PC-3 (cell line): ENCODE measurements around the gene MPST. TPM values are rescaled to one million over a fixed set of nuclear protein-coding genes. Genes with fewer than 3 reads are reported as not detected.
A peak's percentile ranks its signal among the peaks of the same experiment; 100 is the strongest.

Experiments used
- ATAC-seq: fragments of 200-7000 bp; cut with Tn5 transposase; 2 replicates; pipeline ENCODE4 v1.9.1; 2020; ENCODE audit warnings: mild to moderate bottlenecking, moderate library complexity
- BruUV-seq: library from RNA; stranded (reverse); fragments of 400-500 nt; replicated peaks from 2 replicates; lab custom pipeline; 2021; lab: Mats Ljungman, UMichigan
- CTCF ChIA-PET: fragments of 300-600 bp; sonication (Branson Sonifier 250); formaldehyde crosslinking; loops from one replicate; lab custom pipeline; 2022; ENCODE audit warnings: antibody characterized with exemption; lab: Charles Lee
- POLR2A ChIA-PET: fragments of 300-600 bp; sonication (Branson Sonifier 250); formaldehyde crosslinking; loops from one replicate; lab custom pipeline; 2022; ENCODE audit warnings: antibody characterized with exemption; ENCODE audit not compliant: unreplicated experiment; lab: Charles Lee
- DNase-seq: peaks from one replicate; pipeline ENCODE4 v3.0.0-alpha.2; 2015
- H2AFZ ChIP-seq: fragments of 300-600 bp; sonication (generic); 2 replicates; pipeline ENCODE4 v1.6.0; 2016; ENCODE audit warnings: antibody characterized with exemption, low read length
- H3F3A ChIP-seq: fragments of 300-600 bp; sonication (generic); one replicate; pipeline ENCODE4 v1.6.0; 2017; ENCODE audit warnings: antibody characterized with exemption, low read length, control low read depth, mild to moderate bottlenecking; ENCODE audit not compliant: unreplicated experiment
- H3K27ac ChIP-seq: fragments of 300-600 bp; sonication (generic); 2 replicates; pipeline ENCODE4 v1.5.1; 2016; ENCODE audit warnings: mild to moderate bottlenecking, low read length
- H3K27me3 ChIP-seq: fragments of 300-600 bp; sonication (generic); 2 replicates; pipeline ENCODE4 v1.6.1; 2016; ENCODE audit warnings: low read length, mixed read lengths
- H3K36me3 ChIP-seq: fragments of 300-600 bp; sonication (generic); 2 replicates; pipeline ENCODE4 v1.6.1; 2016; ENCODE audit warnings: low read depth, mixed run types, low read length, mixed read lengths
- H3K4me1 ChIP-seq: fragments of 300-600 bp; sonication (generic); 2 replicates; pipeline ENCODE4 v1.5.1; 2016; ENCODE audit warnings: low read length; ENCODE audit not compliant: insufficient read depth
- H3K4me2 ChIP-seq: fragments of 300-600 bp; sonication (generic); 2 replicates; pipeline ENCODE4 v1.6.0; 2016; ENCODE audit warnings: low read length
- H3K4me3 ChIP-seq: fragments of 300-600 bp; sonication (generic); 2 replicates; pipeline ENCODE4 v1.5.1; 2016; ENCODE audit warnings: mild to moderate bottlenecking, low read length, mixed read lengths
- H3K79me2 ChIP-seq: fragments of 300-600 bp; sonication (generic); 2 replicates; pipeline ENCODE4 v1.6.1; 2017; ENCODE audit warnings: low read length, mixed read lengths
- H3K9ac ChIP-seq: fragments of 300-600 bp; sonication (generic); 2 replicates; pipeline ENCODE4 v1.6.0; 2016; ENCODE audit warnings: mild to moderate bottlenecking, low read length
- H3K9me2 ChIP-seq: fragments of 300-600 bp; sonication (generic); replicated peaks from 2 replicates; pipeline ENCODE4 v1.6.1; 2016; ENCODE audit warnings: mixed run types, low read length, mixed read lengths
- H3K9me3 ChIP-seq: fragments of 300-600 bp; sonication (generic); 2 replicates; pipeline ENCODE4 v1.6.1; 2016; ENCODE audit warnings: low read length, mixed read lengths
- H4K20me1 ChIP-seq: fragments of 300-600 bp; sonication (generic); 2 replicates; pipeline ENCODE4 v1.6.1; 2016; ENCODE audit warnings: low read length, mixed read lengths
- CTCF ChIP-seq: fragments of 300-600 bp; sonication (generic); conservative IDR thresholded peaks from 2 replicates; pipeline ENCODE4 v1.5.1; 2017; ENCODE audit warnings: antibody characterized with exemption, low read depth, mild to moderate bottlenecking, low read length
- EZH2 ChIP-seq: fragments of 300-600 bp; sonication (generic); IDR thresholded peaks from one replicate; pipeline ENCODE4 v1.6.1; 2017; ENCODE audit warnings: antibody characterized with exemption, mild to moderate bottlenecking, low read length; ENCODE audit not compliant: unreplicated experiment
- EZH2phosphoT487 ChIP-seq: fragments of 300-600 bp; sonication (generic); IDR thresholded peaks from 2 replicates; pipeline ENCODE4 v1.6.1; 2018; ENCODE audit warnings: mild to moderate bottlenecking, antibody characterized with exemption, low read length, borderline replicate concordance
- intact Hi-C: fragments of 100-400 bp; cut with micrococcal nuclease; formaldehyde crosslinking; loops from 2 replicates; pipeline ENCODE4 v1.9.0; 2023
- total RNA-seq: library from RNA; depleted of rRNA; stranded (reverse); fragments of >200 nt; gene quantifications from 2 replicates; pipeline ENCODE4 v1.2.3, GENCODE V29; 2014

The MPST gene
- total RNA-seq, 1 experiment from 2014 or later: 97.0 TPM

GRCh38 chr22:37063431-37064420 lies 44.2 kb downstream of the MPST start:
- H3K4me2 ChIP-seq: no peak overlapping the region
- POLR2A ChIA-PET: no interaction called here
- peak; percentile 15 for DNase-seq

GRCh38 chr22:37064553-37064952 lies 45.0 kb downstream of the MPST start:
- DNase-seq (no peak), ATAC-seq (no peak)
- CTCF ChIA-PET: no interaction called here
- TF ChIP-seq EZH2phosphoT487 (no peak), EZH2 (no peak), CTCF (no peak)
- Histone ChIP-seq H3K27me3 (no peaks in the 10 kb centered on the region), H3K27ac (no peak overlapping the region), H3K36me3 (no peaks in the 10 kb centered on the region), H4K20me1 (no peaks in the 10 kb centered on the region), H3K79me2 (no peaks in the 10 kb centered on the region), H2AFZ (no peak overlapping the region), H3K4me1 (no peaks in the 10 kb centered on the region), H3K9me2 (no peaks in the 10 kb centered on the region), H3F3A (no peaks in the 10 kb centered on the region), H3K4me2 (no peak overlapping the region), H3K4me3 (no peak overlapping the region), H3K9ac (no peak overlapping the region), H3K9me3 (no peaks in the 10 kb centered on the region)
- BruUV-seq: no TSS peak
- intact Hi-C loops: no loop called here
- POLR2A ChIA-PET: no interaction called here

More at GRCh38 chr22:37063431-37064420, 44.2 kb downstream of the MPST start:
- Histone ChIP-seq H3F3A (no peaks in the 10 kb centered on the region), H3K9me3 (no peaks in the 10 kb centered on the region), H3K79me2 (no peaks in the 10 kb centered on the region), H3K27me3 (no peaks in the 10 kb centered on the region), H3K4me1 (no peaks in the 10 kb centered on the region), H3K36me3 (no peaks in the 10 kb centered on the region), H4K20me1 (no peaks in the 10 kb centered on the region), H3K27ac (no peak overlapping the region), H3K9me2 (no peaks in the 10 kb centered on the region), H2AFZ (no peak overlapping the region), H3K4me3 (no peak overlapping the region), H3K9ac (no peak overlapping the region)
- no peak for ATAC-seq
- BruUV-seq: no TSS peak
- TF ChIP-seq EZH2: no peak
- no peak for TF ChIP-seq CTCF
- no peak for TF ChIP-seq EZH2phosphoT487
- intact Hi-C loops: no loop called here
- CTCF ChIA-PET: no interaction called here

GRCh38 chr22:37065180-37065579 lies 45.6 kb downstream of the MPST start:
- BruUV-seq: no TSS peak
- CTCF ChIA-PET: no interaction called here
- POLR2A ChIA-PET: no interaction called here

More at GRCh38 chr22:37065180-37065579, 45.6 kb downstream of the MPST start:
- Histone ChIP-seq H3K9me2 (no peaks in the 10 kb centered on the region), H3K27me3 (no peaks in the 10 kb centered on the region), H3K4me2 (no peak overlapping the region), H3K27ac (no peak overlapping the region), H3K4me1 (no peaks in the 10 kb centered on the region), H4K20me1 (no peaks in the 10 kb centered on the region), H3F3A (no peaks in the 10 kb centered on the region), H3K9ac (no peak overlapping the region), H2AFZ (no peak overlapping the region), H3K36me3 (no peaks in the 10 kb centered on the region), H3K9me3 (no peaks in the 10 kb centered on the region), H3K79me2 (no peaks in the 10 kb centered on the region), H3K4me3 (no peak overlapping the region)
- intact Hi-C loops: no loop called here
- DNase-seq (no peak), ATAC-seq (no peak)
- TF ChIP-seq EZH2: no peak
- TF ChIP-seq EZH2phosphoT487: no peak
- TF ChIP-seq CTCF: no peak
